ENCODE measurements around the gene IMMP2L. TPM values are rescaled to one million over a fixed set of nuclear protein-coding genes. Genes with fewer than 3 reads are reported as not detected.

IMMP2L gene
- total RNA-seq, 4 donors from 2014 or later, result 23.8 to 30.0 (median 27.7) TPM

- H3K9me3 ChIP-seq, result no peaks in the 10 kb centered on the region
- H3K27me3 ChIP-seq, result no peaks in the 10 kb centered on the region
- no peak overlapping the region for H3K27ac ChIP-seq
- H3K4me3 ChIP-seq (replicated peaks in 1 of 3), result no peak overlapping the region
- no peak for TF ChIP-seq POLR2A (IDR thresholded peaks at IDR 0.05)
- TF ChIP-seq, protein P1, sequence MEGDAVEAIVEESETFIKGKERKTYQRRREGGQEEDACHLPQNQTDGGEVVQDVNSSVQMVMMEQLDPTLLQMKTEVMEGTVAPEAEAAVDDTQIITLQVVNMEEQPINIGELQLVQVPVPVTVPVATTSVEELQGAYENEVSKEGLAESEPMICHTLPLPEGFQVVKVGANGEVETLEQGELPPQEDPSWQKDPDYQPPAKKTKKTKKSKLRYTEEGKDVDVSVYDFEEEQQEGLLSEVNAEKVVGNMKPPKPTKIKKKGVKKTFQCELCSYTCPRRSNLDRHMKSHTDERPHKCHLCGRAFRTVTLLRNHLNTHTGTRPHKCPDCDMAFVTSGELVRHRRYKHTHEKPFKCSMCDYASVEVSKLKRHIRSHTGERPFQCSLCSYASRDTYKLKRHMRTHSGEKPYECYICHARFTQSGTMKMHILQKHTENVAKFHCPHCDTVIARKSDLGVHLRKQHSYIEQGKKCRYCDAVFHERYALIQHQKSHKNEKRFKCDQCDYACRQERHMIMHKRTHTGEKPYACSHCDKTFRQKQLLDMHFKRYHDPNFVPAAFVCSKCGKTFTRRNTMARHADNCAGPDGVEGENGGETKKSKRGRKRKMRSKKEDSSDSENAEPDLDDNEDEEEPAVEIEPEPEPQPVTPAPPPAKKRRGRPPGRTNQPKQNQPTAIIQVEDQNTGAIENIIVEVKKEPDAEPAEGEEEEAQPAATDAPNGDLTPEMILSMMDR (IDR thresholded peaks at IDR 0.05), result no peak
- DNase-seq, result no peak
- WGBS, 2 donors, result 42 to 58% methylated on average over 4 of the region's 4 CpGs
- no peaks in the 10 kb centered on the region for H3K4me1 ChIP-seq
- intact Hi-C loops (cut with DNase I), result loop anchor here (5.0 kb wide), 1 partner anchor 394 kb away; the partner anchor contains the start of gene LRRN3
- H3K36me3 ChIP-seq, result no peaks in the 10 kb centered on the region
These were observed 76.5 kb downstream of the IMMP2L start for GRCh38 chr7:111485701-111486380.

DNA sequence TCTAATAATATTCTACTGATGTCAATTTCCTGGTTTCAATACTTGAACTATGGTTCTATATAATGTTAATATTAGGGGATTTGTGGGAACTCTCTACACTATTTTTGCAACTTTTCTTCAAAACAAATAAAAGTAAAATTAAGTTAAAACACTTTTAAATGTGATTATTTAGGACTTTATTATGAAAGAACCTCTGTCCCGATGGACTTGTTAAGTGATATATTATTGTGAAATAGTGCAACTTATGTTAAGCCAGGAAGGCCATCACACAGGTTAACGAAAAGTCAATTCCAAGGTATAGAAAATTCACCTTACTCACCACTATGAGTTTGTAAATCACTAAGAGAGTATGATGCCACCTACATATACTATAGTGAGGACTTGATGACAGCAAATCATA is 79.2 kb downstream of the IMMP2L start:
- Histone ChIP-seq H3K36me3 (no peaks in the 10 kb centered on the region), H3K9me3 (no peaks in the 10 kb centered on the region), H3K4me1 (no peaks in the 10 kb centered on the region), H3K27ac (no peak overlapping the region), H3K4me3 (replicated peaks in 1 of 3) (no peak overlapping the region), H3K27me3 (no peaks in the 10 kb centered on the region)
- no peak for TF ChIP-seq POLR2A (IDR thresholded peaks at IDR 0.05)
- TF ChIP-seq, protein P1 (IDR thresholded peaks at IDR 0.05), result no peak
- DNase-seq, result no peak
- intact Hi-C loops (cut with DNase I), result no loop called here
- WGBS, 2 donors, result 66 to 99% methylated on average over 2 of the region's 2 CpGs

DNA sequence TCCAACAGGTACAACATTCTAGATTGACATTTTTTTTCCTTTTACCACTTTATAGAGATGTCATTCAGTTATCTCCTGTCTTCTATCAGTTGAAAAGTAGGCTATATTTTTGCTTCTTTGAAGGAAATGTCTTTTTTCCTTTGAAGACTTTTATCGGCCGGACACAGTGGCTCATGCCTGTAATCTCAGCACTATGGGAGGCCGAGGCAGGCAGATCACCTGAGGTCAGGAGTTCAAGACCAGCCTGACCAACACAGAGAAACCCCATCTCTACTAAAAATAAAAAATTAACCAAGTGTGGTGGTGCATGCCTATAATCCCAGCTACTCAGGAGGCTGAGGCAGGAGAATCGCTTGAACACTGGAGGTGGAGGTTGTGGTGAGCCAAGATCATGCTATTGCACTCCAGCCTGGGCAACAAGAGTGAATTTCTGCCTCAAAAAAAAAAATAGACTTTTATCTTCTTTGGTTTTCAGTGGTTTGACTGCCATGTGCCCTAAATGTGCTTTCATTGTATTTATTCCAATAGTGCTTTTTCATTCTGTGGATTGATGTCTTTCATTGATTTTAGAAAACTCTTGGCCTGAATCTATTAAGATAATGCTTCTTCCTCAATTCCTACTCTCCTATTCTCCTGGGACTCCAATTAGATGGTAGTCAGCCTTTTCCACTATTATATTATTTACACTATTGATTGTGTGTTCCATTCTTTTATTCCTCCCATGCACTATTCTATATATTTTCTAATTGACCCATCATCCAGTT is 84.6 kb downstream of the IMMP2L start:
- no peaks in the 10 kb centered on the region for H3K4me1 ChIP-seq
- DNase-seq, result no peak
- no peak overlapping the region for H3K4me3 ChIP-seq (replicated peaks in 1 of 3)
- intact Hi-C loops (cut with DNase I), result no loop called here
- no peaks in the 10 kb centered on the region for H3K36me3 ChIP-seq
- 93 to 98% methylated on average over 4 of the region's 4 CpGs for WGBS, 2 donors
- H3K27ac ChIP-seq, result no peak overlapping the region
- H3K9me3 ChIP-seq, result no peaks in the 10 kb centered on the region
- TF ChIP-seq, protein P1 (IDR thresholded peaks at IDR 0.05), result no peak
- no peak for TF ChIP-seq POLR2A (IDR thresholded peaks at IDR 0.05)
- H3K27me3 ChIP-seq, result no peaks in the 10 kb centered on the region

GRCh38 chr7:111476586-111477293 is 85.6 kb downstream of the IMMP2L start:
- no peaks in the 10 kb centered on the region for H3K4me1 ChIP-seq
- no peaks in the 10 kb centered on the region for H3K27me3 ChIP-seq
- intact Hi-C loops (cut with DNase I), result no loop called here
- H3K27ac ChIP-seq, result no peak overlapping the region
- 92% methylated on average over 2 of the region's 2 CpGs for WGBS, 2 donors
- no peak for DNase-seq
- H3K9me3 ChIP-seq, result no peaks in the 10 kb centered on the region
- no peak for TF ChIP-seq POLR2A (IDR thresholded peaks at IDR 0.05)
- TF ChIP-seq, protein P1 (IDR thresholded peaks at IDR 0.05), result no peak
- no peaks in the 10 kb centered on the region for H3K36me3 ChIP-seq
- no peak overlapping the region for H3K4me3 ChIP-seq (replicated peaks in 1 of 3)

Measured in thyroid gland (tissue), 4 donors.